Measurements from ENCODE around the gene HOXA13.

- TF ChIP-seq CTCF (IDR thresholded peaks at IDR 0.05) (no peak), POLR2A (IDR thresholded peaks at IDR 0.05) (no peak)
Observed at GRCh38 chr7:27180431-27181420, 19.2 kb downstream of the HOXA13 start.
